ENCODE data around the gene ITPKB.

Gene ITPKB

DNA sequence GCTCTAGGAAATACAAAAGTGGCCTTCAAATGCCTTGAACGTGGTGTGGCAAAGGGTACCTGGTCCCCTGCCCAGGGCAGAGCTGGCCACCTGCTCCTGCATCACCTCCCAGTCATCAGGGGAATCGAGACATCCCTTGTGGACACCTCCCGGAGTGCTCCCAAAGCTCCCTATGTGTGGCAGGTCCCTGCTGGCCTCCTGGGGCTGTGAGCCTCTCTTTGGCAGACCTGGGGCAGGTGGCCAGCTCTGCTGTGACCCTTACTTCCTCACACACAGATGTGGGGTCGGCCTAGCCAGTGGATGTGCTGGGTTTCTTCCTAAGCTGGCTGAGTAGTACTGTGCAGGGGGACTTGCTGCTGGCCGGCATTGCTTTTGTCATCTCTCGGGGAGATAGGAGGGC, 86.5 kb downstream of the ITPKB start:
- 93% methylated on average over 6 of the region's 6 CpGs for WGBS
- Histone ChIP-seq H3K27ac (ENCODE audit: low read depth, low read length) (no peak overlapping the region), H3K9ac (ENCODE audit: low read depth, low read length) (no peak overlapping the region), H3K9me3 (ENCODE audit: insufficient read depth, low read depth, low read length) (no peaks in the 10 kb centered on the region), H3K27me3 (ENCODE audit: insufficient read depth, low read length) (no peaks in the 10 kb centered on the region), H3K4me3 (ENCODE audit: low read length) (no peak overlapping the region), H3K36me3 (ENCODE audit: insufficient read depth, low read length) (no peaks in the 10 kb centered on the region), H3K4me1 (ENCODE audit: insufficient read depth, low read length) (peaks cover 52% of the 10 kb centered on the region)

- 91% methylated on average over 4 of the region's 4 CpGs for WGBS
- Histone ChIP-seq H3K4me1 (ENCODE audit: insufficient read depth, low read length) (peaks cover 43% of the 10 kb centered on the region), H3K9me3 (ENCODE audit: insufficient read depth, low read depth, low read length) (no peaks in the 10 kb centered on the region), H3K36me3 (ENCODE audit: insufficient read depth, low read length) (no peaks in the 10 kb centered on the region), H3K9ac (ENCODE audit: low read depth, low read length) (no peak overlapping the region), H3K27ac (ENCODE audit: low read depth, low read length) (no peak overlapping the region), H3K27me3 (ENCODE audit: insufficient read depth, low read length) (no peaks in the 10 kb centered on the region), H3K4me3 (ENCODE audit: low read length) (no peak overlapping the region)
Measured at GRCh38 chr1:226651732-226652105, 87.4 kb downstream of the ITPKB start.

- no peak overlapping the region for H3K9ac ChIP-seq (ENCODE audit: low read depth, low read length)
- no peaks in the 10 kb centered on the region for H3K27me3 ChIP-seq (ENCODE audit: insufficient read depth, low read length)
- H3K4me3 ChIP-seq (ENCODE audit: low read length): no peak overlapping the region
- H3K36me3 ChIP-seq (ENCODE audit: insufficient read depth, low read length): no peaks in the 10 kb centered on the region
- H3K27ac ChIP-seq (ENCODE audit: low read depth, low read length): no peak overlapping the region
- no peaks in the 10 kb centered on the region for H3K9me3 ChIP-seq (ENCODE audit: insufficient read depth, low read depth, low read length)
- peaks cover 38% of the 10 kb centered on the region for H3K4me1 ChIP-seq (ENCODE audit: insufficient read depth, low read length)
- 94% methylated on average over 12 of the region's 12 CpGs for WGBS
Measured at GRCh38 chr1:226651041-226651731, 87.9 kb downstream of the ITPKB start.

DNA sequence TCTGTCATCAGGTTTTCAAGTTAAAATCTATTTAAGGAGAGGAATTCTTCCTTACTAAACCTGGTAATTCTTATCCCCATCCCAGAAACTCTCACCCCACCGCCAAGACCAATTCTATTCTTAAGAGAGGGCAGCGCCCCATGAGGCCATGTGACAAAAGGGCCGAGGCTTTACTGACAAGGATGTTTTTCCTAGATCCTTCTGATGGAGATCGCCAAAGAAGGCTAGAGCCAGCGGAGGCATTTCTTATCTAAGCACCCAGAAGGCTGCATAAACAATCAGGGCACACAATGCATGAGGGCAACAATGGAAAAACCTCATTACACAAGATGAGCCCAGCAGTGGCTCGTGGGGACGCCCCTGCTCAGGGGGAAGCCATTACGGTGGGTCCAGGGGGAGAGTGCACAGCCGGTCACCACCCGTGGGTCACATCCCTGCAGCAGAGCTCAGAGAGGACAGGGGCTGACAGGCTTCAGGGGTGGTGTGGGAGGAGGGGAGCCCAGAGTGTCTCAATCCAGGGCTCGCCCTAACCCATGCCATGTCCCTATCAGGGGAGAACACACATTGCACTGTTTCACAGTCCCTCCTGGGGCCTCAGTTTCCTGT, 88.7 kb downstream of the ITPKB start:
- no peak overlapping the region for H3K4me3 ChIP-seq (ENCODE audit: low read length)
- no peaks in the 10 kb centered on the region for H3K36me3 ChIP-seq (ENCODE audit: insufficient read depth, low read length)
- H3K9me3 ChIP-seq (ENCODE audit: insufficient read depth, low read depth, low read length): no peaks in the 10 kb centered on the region
- H3K27ac ChIP-seq (ENCODE audit: low read depth, low read length): peak overlapping the region; percentile 17; the same call in 1 of the 2 replicates
- WGBS: 78% methylated on average over 11 of the region's 11 CpGs
- H3K4me1 ChIP-seq (ENCODE audit: insufficient read depth, low read length): peaks cover 29% of the 10 kb centered on the region
- no peak overlapping the region for H3K9ac ChIP-seq (ENCODE audit: low read depth, low read length)
- H3K27me3 ChIP-seq (ENCODE audit: insufficient read depth, low read length): no peaks in the 10 kb centered on the region

- H3K9ac ChIP-seq (ENCODE audit: low read depth, low read length): no peak overlapping the region
- no peaks in the 10 kb centered on the region for H3K9me3 ChIP-seq (ENCODE audit: insufficient read depth, low read depth, low read length)
- peaks cover 24% of the 10 kb centered on the region for H3K4me1 ChIP-seq (ENCODE audit: insufficient read depth, low read length)
- H3K27me3 ChIP-seq (ENCODE audit: insufficient read depth, low read length): no peaks in the 10 kb centered on the region
- no peaks in the 10 kb centered on the region for H3K36me3 ChIP-seq (ENCODE audit: insufficient read depth, low read length)
- no peak overlapping the region for H3K27ac ChIP-seq (ENCODE audit: low read depth, low read length)
- WGBS: 80% methylated on average over 7 of the region's 7 CpGs
- no peak overlapping the region for H3K4me3 ChIP-seq (ENCODE audit: low read length)
Measured at GRCh38 chr1:226649780-226650179, 89.3 kb downstream of the ITPKB start.

GRCh38 chr1:226649244-226649643, 89.8 kb downstream of the ITPKB start:
- Histone ChIP-seq H3K4me1 (ENCODE audit: insufficient read depth, low read length) (peaks cover 18% of the 10 kb centered on the region), H3K27ac (ENCODE audit: low read depth, low read length) (no peak overlapping the region), H3K4me3 (ENCODE audit: low read length) (no peak overlapping the region), H3K9ac (ENCODE audit: low read depth, low read length) (no peak overlapping the region), H3K27me3 (ENCODE audit: insufficient read depth, low read length) (no peaks in the 10 kb centered on the region), H3K36me3 (ENCODE audit: insufficient read depth, low read length) (no peaks in the 10 kb centered on the region), H3K9me3 (ENCODE audit: insufficient read depth, low read depth, low read length) (no peaks in the 10 kb centered on the region)
- WGBS: 94% methylated on average over 8 of the region's 8 CpGs

- Histone ChIP-seq H3K4me3 (ENCODE audit: low read length) (no peak overlapping the region), H3K9me3 (ENCODE audit: insufficient read depth, low read depth, low read length) (no peaks in the 10 kb centered on the region), H3K27ac (ENCODE audit: low read depth, low read length) (no peak overlapping the region), H3K36me3 (ENCODE audit: insufficient read depth, low read length) (no peaks in the 10 kb centered on the region), H3K9ac (ENCODE audit: low read depth, low read length) (no peak overlapping the region), H3K27me3 (ENCODE audit: insufficient read depth, low read length) (no peaks in the 10 kb centered on the region), H3K4me1 (ENCODE audit: insufficient read depth, low read length) (peaks cover 14% of the 10 kb centered on the region)
- 92% methylated on average over 6 of the region's 6 CpGs for WGBS
Measured at GRCh38 chr1:226648421-226648820, 90.7 kb downstream of the ITPKB start.

DNA sequence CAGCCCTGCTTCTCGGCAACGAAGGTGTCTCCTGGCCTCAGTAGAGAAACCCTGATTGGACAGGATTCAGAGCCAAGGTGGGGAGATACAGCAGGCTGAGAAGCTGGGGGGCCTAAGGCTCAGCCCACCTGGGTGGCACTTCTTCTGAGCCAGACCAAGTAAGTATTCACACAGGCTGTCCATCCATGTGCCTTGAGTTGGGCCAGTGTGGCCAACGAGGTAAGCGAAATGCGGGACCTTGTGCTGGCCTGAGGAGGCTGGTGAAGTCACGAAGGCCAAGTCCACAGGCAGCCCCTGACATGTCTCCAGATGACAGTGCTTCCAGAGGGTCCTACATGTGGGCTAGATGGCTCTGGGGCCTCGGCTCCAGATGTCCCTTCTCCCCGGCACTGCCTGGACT, 91.4 kb downstream of the ITPKB start:
- no peaks in the 10 kb centered on the region for H3K36me3 ChIP-seq (ENCODE audit: insufficient read depth, low read length)
- H3K9ac ChIP-seq (ENCODE audit: low read depth, low read length): no peak overlapping the region
- no peaks in the 10 kb centered on the region for H3K9me3 ChIP-seq (ENCODE audit: insufficient read depth, low read depth, low read length)
- H3K4me1 ChIP-seq (ENCODE audit: insufficient read depth, low read length): peaks cover 16% of the 10 kb centered on the region; the same call in 1 of the 2 replicates
- no peak overlapping the region for H3K4me3 ChIP-seq (ENCODE audit: low read length)
- H3K27ac ChIP-seq (ENCODE audit: low read depth, low read length): no peak overlapping the region
- WGBS: 94% methylated on average over 8 of the region's 8 CpGs
- no peaks in the 10 kb centered on the region for H3K27me3 ChIP-seq (ENCODE audit: insufficient read depth, low read length)

DNA sequence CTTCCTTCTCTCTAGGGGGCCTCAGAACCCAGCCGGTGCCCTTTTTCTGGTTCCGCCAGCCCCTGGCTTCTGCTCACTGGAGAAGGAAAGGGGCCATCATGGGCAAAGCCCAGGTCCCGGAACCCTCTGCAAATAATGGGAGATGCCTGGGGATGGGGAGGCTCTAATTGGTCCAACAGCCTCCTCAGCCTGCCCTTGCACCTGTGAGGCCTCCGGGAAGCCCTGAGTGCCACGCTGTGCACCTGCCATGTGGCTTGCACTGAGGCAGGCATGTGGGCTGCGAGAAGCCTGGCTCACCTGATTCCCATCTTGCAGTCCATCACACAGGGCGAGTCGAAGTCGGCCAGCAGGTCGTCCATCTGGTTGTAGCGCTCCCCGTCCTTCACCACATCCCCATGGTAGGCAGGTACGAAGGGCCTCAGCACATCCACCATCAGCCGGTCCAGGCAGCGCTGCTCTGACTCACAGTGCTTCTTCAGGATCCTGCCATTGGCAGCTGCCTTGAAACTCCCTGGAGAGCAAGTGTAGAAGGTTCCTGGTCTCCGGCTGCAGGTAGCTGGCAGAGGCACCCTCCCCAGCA, 92.1 kb downstream of the ITPKB start:
- peaks cover 16% of the 10 kb centered on the region; the same call in 1 of the 2 replicates for H3K4me1 ChIP-seq (ENCODE audit: insufficient read depth, low read length)
- WGBS: 95% methylated on average over 16 of the region's 16 CpGs
- no peak overlapping the region for H3K27ac ChIP-seq (ENCODE audit: low read depth, low read length)
- no peaks in the 10 kb centered on the region for H3K27me3 ChIP-seq (ENCODE audit: insufficient read depth, low read length)
- no peak overlapping the region for H3K9ac ChIP-seq (ENCODE audit: low read depth, low read length)
- no peaks in the 10 kb centered on the region for H3K36me3 ChIP-seq (ENCODE audit: insufficient read depth, low read length)
- no peak overlapping the region for H3K4me3 ChIP-seq (ENCODE audit: low read length)
- H3K9me3 ChIP-seq (ENCODE audit: insufficient read depth, low read depth, low read length): no peaks in the 10 kb centered on the region

DNA sequence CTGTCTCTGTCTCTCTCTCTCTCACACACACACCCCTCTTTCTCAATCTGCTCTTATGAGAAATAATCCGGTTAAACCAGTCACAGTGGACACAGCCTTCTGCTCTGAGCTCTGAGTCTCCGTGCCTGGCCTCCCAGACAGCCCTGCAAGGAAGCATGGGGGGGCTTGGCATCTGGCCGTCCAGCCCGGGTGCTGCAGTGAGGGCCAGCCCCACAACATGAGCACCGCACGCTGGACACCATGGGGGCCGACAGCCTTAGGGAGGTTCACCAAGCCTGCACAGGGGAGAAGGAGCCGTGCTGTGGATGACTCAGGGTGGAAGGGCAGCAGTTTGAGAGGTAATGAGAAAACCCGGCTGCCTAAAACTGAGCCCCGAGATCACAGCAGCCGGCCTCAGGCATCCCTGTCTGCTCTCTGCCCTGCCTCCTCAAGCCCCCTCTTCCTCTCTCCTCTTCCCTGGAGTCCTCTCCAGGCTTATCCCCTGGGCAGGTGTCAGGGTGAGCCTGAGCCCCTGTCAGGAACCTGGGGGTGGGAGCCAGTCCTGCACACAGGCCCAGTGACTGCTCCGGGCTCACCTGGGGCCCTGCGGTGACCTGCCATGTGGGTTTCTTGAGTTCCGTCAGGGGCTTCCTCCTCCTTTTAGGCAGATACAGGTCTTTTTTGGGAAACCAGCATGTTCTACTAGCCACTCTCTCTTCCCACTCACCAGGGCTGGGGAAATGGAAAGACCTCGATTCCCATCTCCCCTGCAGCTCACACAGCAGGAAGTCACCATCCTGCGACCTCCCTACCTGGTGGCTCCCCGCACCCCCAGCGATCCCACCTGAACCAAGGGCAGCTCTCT, 92.8 kb downstream of the ITPKB start:
- no peak overlapping the region for H3K4me3 ChIP-seq (ENCODE audit: low read length)
- H3K4me1 ChIP-seq (ENCODE audit: insufficient read depth, low read length): peaks cover 16% of the 10 kb centered on the region; the same call in 1 of the 2 replicates
- no peaks in the 10 kb centered on the region for H3K27me3 ChIP-seq (ENCODE audit: insufficient read depth, low read length)
- H3K9ac ChIP-seq (ENCODE audit: low read depth, low read length): no peak overlapping the region
- H3K9me3 ChIP-seq (ENCODE audit: insufficient read depth, low read depth, low read length): no peaks in the 10 kb centered on the region
- WGBS: 92% methylated on average over 18 of the region's 18 CpGs
- H3K27ac ChIP-seq (ENCODE audit: low read depth, low read length): no peak overlapping the region
- H3K36me3 ChIP-seq (ENCODE audit: insufficient read depth, low read length): no peaks in the 10 kb centered on the region
